Anterior cingulate cortex (tissue), 58 donors: ENCODE measurements around the gene MALL.
A peak's percentile ranks its signal among the peaks of the same experiment; 100 is the strongest.
"Not testable (repeated sequence)": the region's sequence is repeated elsewhere in the genome, so short reads cannot be mapped to it uniquely, and the experiment has no call there.

Experiments used
- DNase-seq, 58 donors: peaks; one replicate each; lab custom pipeline; 2025; lab: John Stamatoyannopoulos, UW

Gene MALL

DNA sequence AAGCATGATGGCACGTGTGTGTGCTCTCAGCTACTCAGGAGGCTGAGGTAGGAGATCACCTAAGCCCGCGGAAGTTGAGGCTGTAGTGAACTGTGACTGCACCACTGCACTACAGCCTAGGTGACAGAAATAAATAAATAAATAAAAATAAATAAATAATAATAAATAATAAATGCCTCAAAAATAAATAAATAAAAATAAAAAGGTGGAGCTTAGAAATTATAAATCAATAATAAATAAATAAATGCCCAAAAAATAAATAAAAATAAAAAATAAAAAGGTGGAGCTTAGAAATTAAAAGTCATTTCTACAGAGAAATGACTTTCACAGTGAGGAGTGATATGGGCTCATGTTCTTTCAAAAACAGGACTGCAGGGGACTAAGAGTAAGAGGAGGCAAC is 6.0 kb upstream of the MALL start:
- no peak for DNase-seq

DNA sequence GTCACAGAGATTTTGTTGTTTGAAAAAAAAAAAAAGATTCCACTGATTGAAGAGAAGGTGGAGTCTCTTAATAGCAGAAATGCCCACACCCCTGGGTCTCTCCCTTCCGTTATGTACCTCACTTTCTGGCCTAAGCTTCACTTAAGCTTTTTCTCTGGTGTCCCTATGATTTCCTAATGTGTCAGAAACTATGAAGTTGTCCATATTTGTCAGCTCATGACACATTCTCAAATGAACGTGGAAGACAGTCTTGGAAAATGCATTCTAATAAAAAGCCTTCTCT is 5.4 kb upstream of the MALL start:
- no peak for DNase-seq

DNA sequence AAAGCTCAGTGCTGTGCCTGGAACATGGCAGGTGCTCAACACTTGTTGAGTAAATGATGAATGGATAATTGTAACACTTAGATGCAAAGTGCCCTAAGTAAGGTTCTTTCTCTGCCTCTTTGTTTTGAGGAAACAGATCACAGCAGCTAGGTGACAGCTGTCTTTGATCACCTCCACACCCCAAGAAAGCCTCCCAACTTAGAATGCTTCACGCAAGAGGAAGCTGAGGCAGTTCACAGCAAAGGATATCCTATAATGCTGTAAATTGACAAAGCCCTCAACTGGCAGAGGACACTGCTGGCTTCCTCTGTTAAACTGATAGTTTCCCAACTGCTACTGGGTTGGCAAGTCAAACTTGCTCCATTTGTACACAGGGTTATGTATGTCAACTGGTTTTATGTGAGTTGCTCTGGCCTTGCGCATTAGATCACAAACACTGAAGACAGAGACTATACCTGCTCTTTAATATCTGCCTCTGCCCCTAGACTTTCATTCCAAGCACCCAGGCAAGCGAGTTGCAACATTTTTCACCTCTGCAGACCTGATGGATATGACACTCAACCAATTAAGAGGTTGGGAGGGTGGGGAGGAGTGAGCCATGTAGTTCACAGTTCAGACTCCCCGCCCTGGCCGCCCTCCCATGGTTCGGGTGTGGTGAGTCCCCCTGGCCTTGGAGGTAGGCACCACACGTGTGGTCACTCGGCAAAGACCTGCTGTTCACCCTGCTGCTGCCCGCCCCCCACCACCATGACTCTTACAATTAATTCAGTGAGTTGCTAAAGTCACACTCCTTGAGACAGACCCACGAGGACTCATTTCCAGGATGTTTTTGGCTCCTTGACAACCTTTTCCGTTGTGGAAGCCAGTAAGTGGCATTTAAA is 4.8 kb upstream of the MALL start:
- no peak for DNase-seq

DNA sequence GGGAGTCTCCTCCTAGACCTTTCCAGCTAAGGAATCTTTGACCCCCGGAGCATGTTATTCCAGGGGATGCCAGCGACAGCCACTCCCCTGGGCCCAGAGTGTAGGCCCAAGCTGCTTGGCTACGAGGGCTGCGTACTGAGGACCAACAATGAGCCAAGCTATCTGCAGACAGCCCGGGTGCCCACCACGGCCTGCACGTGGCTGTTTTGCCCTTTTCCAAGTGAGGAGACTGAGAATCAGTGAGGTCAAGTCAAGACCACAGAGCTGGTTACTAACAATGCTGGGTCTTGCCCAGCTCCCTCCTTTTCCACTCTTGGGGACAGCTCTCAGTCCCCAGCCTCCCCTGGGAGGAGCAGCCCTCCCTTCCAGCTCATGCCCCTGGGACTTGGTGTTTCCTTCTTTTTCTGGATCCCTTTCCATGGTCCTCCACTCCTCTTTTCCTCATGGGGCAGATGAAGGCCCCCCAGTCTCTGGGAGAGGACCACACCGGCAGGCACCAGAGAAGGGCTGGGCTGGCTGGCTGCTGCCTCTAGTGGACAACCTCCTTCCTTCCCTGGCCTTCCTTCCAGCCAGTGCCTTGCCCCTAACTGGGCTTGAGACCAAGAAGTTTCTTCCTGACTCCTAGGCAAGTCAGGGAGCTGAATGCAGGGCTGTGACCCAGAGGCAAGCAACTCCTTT is 550 bp upstream of the MALL start:
- DNase-seq, result peak in 1 of 58 donors; percentile 21

DNA sequence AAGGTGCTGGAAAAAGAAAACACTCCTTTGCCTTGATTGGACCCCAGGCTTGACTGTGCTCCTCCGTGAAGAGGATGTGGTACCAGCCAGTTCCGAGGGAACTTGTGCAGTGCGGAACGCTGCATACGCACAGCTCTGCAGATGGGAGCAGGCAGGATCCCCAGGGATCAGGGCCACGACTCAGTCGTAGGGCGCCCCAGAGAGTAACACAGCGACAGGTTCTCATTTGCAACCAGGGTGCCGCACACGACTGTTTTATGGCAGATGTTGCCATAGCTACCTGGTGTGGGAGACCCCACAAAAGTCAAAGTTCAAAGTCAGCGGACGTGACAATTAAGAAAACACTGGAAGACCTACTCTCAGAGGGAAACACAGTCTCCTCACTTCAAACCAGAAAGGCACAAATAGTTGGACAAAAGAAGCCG is 779 bp downstream of the MALL start:
- no peak for DNase-seq

DNA sequence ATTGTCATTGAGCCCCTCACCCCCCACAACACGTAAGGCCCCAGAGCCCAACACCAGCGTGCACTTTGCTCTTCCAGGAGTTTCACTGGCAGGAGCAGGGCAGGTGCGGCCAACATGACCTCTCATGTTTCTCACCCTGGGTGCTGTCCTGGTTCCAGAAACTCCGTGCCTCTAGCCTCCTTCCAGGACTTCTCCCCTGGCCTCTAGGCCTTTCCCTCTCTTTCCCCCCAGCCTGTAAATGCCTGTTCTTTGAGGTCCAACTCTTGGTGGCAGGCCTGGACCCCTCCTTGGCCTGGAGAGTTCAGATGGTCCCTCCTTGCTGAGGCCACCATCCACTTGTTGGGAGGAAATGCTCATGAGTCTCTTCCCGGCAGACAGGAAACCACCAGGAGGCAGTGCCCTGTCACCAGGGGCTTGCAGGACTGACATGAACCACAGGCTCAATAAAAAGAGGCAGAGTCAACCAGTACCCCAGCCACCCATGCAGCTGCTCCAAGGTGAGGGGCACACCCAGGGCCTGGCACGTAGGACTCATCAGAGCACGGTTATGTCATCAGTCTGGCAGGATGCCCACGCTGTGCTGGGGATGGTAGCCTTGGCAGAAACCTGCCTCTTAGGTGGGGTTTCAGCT is 1.5 kb downstream of the MALL start:
- DNase-seq, result no peak

DNA sequence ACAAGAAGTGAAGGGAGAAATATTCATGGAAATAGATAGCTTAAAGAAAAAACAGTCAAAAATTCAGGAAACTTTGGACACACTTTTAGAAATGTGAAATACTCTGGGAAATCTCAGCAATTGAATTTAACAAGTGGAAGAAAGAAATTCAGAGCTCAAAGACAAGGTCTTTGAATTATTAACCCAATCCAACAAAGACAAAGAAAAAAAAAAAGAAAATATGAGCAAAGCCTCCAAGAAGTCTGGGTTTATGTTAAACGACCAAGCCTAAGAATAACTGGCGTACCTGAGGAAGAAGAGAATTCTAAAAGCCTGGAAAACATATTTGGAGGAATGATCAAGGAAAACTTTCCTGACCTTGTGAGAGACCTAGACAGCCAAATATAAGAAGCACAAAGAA is 7.3 kb downstream of the MALL start:
- DNase-seq, result not testable (repeated sequence)

DNA sequence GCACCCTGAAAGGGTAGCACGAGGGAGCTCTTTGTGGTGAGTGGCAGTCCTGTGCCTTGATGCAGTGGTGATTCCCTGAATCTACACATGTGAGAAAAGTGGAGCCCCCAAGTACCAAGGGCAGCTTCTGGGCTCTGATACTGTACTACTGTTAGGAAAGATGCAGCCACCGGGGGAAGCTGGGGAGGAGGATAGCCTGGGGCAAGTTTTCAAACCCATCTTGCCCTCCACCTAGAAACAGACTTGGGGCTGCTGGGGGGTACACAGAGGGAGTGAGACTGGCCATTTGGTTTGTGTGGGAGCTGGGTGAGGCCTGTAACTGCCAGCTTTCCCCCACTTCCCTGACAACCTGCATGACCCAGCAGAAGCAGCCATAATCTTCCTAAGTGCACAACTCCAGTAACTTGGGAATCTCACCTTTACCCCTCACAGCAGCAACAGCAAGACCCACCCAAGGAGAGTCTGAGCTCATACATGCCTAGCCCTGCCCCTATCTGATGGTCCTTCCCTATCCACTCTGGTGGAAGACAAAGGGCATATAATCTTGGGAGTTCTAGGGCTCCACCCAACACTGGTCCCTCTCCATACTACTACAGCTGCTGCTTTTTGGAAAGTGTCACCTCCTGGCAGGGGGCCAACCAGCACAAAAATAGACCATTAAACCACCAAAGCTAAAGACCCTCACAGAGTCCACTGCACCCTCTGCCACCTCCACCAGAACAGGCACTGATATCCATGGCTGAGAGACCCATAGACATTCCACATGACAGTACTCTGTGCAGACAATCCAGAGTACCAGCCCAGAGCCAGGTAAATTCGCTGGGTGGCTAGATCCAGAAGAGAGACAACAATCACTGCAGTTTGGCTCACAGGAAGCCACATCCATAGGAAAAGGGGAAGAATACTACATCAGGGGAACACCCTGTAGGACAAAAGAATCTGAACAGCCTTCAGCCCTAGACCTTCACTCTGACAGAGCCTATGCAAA is 8.2 kb downstream of the MALL start:
- DNase-seq, result no peak

DNA sequence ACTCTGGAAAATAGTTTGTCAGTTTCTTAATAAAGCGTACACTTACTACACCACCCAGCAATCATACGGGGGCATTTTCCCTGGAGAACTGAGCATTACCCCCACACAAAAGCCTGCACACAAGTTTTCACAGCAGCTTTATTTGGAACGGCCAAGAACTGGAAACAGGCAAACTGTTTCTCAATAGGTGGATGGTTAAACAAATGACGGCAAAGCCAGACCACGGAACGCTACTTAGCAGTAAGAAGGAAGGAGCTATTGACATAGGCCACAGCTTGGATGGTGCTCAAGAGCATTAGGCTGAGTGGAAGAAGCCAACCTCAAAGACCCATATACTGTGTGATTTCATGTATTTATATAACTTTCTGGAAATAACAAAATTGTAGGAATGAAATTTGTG is 9.0 kb downstream of the MALL start:
- no peak for DNase-seq

DNA sequence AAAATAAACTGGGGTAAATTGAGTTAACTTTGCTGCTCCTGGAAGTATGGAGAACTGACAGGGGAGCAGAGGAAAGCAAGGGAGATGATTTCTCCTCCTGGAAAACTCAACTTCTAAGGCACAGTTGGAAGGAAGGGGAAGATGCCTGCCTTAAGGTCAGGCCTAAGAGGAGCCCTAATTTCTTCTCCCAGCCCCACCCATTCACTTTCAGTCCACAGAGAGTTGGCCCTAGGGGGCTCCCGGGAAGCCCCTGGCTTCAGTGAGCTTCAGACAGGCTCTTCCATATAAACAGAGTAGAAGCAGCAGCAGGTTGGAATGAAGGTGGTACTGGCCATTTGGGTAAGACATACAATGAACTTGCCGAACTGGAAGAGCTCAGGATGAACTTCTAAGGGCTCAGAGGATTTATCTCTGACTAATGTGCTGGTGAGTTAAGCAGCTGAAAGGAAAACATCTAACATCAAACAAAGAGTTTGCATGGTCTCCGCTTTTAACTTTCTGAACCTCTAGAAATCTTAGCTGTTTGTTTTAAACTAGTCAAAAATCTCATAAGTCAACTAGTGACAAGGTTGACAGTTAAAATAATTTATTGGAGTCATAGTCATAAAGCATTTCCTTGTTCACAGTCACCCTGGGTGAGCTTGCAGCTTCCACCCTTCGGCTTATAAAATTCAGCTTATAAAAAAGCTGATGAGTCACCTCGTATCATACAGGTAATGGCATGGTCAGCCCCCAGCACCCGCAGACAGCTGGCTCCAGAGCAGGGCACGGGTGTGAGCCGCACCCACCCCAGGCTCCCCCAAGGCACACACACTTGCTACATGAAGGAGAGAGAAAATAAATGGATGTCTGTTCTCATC is 9.8 kb downstream of the MALL start:
- DNase-seq, result peak in 1 of 58 donors; percentile 23

DNA sequence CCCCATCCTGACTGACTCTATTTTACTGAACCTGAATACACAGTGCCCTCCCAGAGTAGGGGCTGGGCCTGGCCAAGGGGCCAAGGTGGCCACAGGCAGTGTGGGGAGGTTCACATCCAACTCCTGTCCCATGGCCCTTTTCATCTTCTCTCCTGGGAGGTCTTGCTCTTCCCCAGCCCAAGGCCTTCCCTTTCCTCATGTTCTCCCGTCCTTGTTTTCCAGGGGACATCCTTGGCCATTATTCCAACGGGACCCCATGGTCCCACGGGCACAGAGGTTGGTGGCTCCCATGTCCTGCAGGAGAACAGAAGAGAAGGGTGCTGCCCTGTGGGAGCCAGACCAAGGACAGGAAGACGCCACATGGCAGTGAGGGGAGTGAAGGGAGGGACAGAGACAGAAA is 10.4 kb downstream of the MALL start:
- no peak for DNase-seq

DNA sequence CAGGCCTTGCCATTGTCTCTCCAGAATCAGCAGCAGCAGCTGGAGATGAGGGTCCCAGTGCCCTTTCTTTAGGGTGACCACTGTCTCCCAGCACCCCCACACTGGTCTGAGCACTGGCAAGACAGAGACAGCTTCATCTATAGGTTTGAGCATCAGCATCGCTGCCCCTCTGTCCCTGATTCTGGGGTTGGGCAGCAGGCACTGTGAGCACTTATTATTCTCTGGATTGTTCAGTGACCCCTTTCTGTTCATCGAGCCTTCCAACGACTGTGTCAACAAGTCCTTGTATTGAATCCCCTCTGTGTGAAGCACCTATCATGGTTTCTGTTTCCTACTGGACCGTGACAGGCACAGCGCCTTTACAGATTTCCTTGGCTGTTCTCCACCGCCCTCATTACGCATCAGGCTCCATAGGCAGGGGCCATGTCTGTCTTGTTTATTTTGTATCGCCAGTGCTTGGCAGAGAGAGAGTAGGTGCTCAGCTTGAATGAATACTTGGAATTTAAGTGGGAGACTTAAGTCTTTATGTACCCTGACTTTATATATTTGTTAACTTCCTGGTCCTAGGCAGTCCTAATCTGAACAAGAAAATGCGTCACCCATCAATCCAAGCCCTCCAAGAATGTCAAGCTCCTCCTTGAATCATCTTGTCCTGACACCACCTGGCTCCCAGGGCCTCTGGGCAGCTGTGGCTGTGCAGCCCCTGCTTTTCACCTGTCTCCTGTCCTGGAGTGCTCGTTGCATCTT is 11.4 kb downstream of the MALL start:
- no peak for DNase-seq

DNA sequence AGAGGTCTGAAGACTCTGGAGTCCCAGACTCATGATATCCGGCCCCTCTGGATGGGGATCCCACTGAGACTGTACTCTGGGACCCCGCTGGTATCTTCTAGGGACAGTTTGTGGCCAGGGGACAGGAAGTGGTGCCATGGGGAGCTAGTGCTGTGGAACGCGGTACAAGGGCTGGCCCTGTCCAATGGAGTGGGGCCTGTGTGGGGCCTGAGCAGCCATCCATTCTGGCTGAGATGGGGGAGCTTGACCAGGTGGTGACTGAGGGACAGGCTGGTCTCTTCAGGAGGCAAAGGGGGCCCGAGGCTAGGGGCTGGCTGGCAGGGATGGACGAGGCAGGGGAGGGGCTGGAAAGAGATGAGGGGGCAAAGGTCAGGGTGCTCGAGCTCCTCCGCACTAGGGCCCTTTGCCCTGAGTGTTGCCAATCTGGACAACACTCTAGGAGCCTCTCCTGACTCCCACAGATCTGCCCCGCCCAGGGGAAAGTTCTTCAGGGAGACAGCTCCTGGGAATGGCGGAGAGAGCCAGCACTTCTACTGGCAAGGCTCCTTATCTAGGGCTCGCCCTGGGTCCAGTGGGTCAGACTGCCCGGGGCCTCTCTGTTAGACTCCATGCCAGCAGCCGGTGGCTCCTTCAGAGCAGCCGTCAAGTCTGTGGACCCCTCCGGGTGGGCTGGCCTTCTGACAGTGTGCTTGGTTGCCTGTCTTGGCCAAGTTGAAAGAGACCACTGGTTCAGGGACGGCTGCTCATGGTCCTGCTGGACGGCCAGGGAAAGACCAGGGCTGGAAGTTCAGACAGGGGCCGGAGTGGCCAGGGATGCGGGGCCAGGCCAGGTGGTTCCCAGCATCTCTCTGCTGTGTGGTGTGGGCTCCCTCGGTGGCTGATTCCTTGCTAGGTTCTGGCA is 12.3 kb downstream of the MALL start:
- DNase-seq, result no peak

DNA sequence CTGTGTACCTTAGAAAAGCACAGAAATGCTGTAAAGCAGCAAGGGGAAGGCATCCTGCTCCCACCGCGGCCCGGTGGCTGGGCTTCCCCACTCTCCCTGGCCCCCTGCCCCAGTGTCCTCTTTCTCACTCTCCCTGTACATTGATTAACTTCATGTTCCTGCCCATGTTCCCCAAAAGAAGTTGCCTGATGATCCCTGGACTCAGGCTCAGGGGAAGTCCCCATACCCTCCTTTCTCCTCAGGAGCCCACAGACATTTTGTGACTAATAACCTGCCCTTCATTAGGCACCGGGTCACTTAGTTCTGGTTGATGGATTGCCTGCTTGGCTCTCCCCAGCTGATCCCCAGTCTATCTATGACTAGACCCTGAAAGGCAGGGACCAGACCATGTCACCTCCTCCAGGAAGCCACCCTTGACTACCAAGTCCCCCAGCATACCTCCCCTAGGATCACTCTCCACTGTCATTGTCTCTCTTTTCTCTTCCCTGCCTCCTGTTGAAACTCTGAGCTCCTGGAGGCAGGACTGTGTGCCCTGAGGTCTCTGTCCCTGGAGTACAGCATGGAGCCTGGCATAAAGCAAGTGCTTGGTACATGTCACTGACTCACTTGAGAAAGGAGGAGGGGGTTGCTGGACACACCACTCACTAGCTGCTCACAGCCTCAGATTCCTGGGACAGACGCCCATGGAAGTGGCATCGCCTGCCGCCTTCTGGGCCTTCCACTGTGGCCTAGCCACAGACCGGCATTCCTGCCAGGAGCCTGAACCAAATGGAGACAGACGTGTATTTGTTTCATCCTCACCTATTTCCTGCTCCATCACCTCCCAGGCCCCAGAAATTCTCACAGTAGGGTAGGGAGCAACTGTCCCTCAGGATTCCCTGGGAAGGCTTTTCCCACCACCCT is 13.5 kb downstream of the MALL start:
- no peak for DNase-seq

DNA sequence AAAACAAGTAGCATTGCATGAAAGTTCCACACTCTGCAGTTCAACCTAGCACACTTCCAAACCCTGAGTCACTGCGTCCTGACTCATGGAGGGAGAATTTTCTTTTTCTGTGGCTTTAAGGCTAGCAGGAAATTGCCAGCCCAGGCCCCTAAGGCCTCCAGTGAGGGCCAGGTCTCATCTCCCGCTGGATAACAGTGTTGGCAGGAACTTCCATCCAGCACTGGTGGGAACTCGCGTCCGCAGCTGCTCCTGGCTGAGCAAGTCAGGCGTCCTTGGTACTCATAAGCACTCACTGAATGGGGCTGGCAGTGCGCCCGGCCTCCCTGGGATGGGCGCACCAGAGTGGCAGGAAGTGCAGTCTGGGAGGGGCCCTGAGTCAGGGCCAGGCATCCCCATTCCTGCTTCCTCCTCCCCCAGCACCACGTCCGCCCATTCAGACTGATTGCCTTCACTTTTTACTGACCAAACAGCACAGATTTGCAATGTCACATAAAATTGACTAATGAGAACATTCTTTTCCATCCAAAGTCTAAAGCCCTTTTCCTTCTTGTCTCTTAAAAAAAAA is 14.3 kb downstream of the MALL start:
- peak in 48 of 58 donors; percentile 6 to 70 (median 39) for DNase-seq

DNA sequence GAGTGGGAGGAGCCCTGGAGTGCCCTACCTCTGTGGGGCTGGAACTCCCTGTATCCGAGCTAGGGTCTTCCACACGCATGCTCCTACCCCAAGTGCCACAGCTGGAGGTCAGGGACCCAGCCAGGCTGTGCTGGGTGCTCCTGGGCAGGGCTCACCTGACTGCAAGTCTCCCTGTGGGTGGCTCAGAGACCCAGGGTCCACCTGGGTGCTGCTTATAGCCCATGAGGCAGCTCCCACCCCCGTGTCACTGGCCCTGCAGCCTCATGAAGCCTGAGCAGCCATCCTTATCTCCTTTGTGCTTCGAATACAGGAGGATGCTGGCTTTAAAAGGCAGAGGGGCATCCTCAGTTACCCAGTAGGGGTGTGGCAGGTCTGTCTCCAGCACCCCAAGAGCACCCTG is 14.7 kb downstream of the MALL start:
- DNase-seq, result not testable (repeated sequence)
